ENCODE results near the gene ECEL1.

GRCh38 chr2:232432598-232433184 lies 54.9 kb downstream of the ECEL1 start:
- TF ChIP-seq CTCF (IDR thresholded peaks at IDR 0.05; ENCODE audit: insufficient read depth, low read depth, low read length), result no peak
- no peak for TF ChIP-seq EZH2 (IDR thresholded peaks at IDR 0.05; ENCODE audit: insufficient read depth, low read length)
